A673 (cell line): Measurements from ENCODE around the gene NR6A1.

Experiments
- EZH2 ChIP-seq: fragments of 200-600 bp; sonication (generic); IDR thresholded peaks from 2 replicates; pipeline ENCODE4 v1.6.1; 2017; ENCODE audit warnings: borderline replicate concordance, low read depth, mild to moderate bottlenecking, mixed read lengths, antibody characterized with exemption, low read length; ENCODE audit not compliant: poor library complexity, severe bottlenecking
- TF ChIP-seq, protein P1 (sequence below): fragments of 300-800, 200-600 bp; sonication (generic); conservative IDR thresholded peaks from 2 replicates; pipeline ENCODE4 v1.5.1; 2017; ENCODE audit warnings: low read depth, mild to moderate bottlenecking, antibody characterized with exemption, low read length, moderate library complexity, mixed read lengths

DNA sequence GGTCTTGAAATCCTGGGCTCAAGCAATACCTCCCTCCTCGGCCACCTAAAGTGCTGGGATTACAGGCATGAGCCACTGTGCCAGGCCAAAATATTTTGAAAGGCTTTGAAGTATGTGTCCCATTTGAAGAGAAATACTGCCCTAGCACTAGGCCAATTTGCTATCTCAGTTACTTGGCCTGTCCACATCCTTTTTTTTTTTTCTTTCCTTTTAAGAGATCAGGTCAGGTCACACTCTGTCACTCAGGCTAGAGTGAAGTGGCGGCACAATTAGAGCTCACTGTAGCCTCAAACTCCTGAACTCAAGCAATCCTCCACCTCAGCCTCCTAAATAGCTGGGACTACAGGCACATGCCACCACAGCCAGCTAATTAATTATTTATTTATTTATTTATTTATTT is 84.2 kb downstream of the NR6A1 start:
- TF ChIP-seq, protein P1, sequence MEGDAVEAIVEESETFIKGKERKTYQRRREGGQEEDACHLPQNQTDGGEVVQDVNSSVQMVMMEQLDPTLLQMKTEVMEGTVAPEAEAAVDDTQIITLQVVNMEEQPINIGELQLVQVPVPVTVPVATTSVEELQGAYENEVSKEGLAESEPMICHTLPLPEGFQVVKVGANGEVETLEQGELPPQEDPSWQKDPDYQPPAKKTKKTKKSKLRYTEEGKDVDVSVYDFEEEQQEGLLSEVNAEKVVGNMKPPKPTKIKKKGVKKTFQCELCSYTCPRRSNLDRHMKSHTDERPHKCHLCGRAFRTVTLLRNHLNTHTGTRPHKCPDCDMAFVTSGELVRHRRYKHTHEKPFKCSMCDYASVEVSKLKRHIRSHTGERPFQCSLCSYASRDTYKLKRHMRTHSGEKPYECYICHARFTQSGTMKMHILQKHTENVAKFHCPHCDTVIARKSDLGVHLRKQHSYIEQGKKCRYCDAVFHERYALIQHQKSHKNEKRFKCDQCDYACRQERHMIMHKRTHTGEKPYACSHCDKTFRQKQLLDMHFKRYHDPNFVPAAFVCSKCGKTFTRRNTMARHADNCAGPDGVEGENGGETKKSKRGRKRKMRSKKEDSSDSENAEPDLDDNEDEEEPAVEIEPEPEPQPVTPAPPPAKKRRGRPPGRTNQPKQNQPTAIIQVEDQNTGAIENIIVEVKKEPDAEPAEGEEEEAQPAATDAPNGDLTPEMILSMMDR: no peak
- TF ChIP-seq EZH2: no peak
